SJCRH30 (cell line): ENCODE measurements around the gene IFNL4. TPM values are rescaled to one million over a fixed set of nuclear protein-coding genes. Genes with fewer than 3 reads are reported as not detected.
"Not testable (repeated sequence)": the region's sequence is repeated elsewhere in the genome, so short reads cannot be mapped to it uniquely, and the experiment has no call there.

Source experiments
- DNase-seq, 2 experiments: peaks; one replicate each; pipeline ENCODE4 v3.0.0-alpha.2; 2015 to 2020
- H3K27ac ChIP-seq: fragments of 250-450 bp; sonication (Bioruptor Pico); 2 replicates; pipeline ENCODE4 v1.5.1; 2020; ENCODE audit warnings: mild to moderate bottlenecking, moderate library complexity
- H3K27me3 ChIP-seq: fragments of 250-450 bp; sonication (Bioruptor Pico); 2 replicates; pipeline ENCODE4 v1.5.1; 2020; ENCODE audit warnings: mild to moderate bottlenecking, moderate library complexity
- H3K36me3 ChIP-seq: fragments of 250-450 bp; sonication (Bioruptor Pico); 2 replicates; pipeline ENCODE4 v1.5.1; 2020; ENCODE audit warnings: mild to moderate bottlenecking, moderate library complexity
- H3K4me1 ChIP-seq: fragments of 250-450 bp; sonication (Bioruptor Pico); 2 replicates; pipeline ENCODE4 v1.5.1; 2020; ENCODE audit warnings: mild to moderate bottlenecking, moderate library complexity
- H3K4me3 ChIP-seq: fragments of 250-450 bp; sonication (Bioruptor Pico); 2 replicates; pipeline ENCODE4 v1.5.1; 2020; ENCODE audit warnings: mild to moderate bottlenecking, moderate library complexity
- H3K9me3 ChIP-seq: fragments of 250-450 bp; sonication (Bioruptor Pico); replicated peaks from 2 replicates; pipeline ENCODE4 v1.5.1; 2020; ENCODE audit warnings: mild to moderate bottlenecking, moderate library complexity
- total RNA-seq: library from RNA; depleted of rRNA; stranded (reverse); fragments of >200 nt; shearing (Covaris generic); gene quantifications from 2 replicates; pipeline ENCODE4 v1.2.3, GENCODE V29; 2014

The IFNL4 gene
- total RNA-seq, 1 experiment from 2014 or later, result not detected

DNA sequence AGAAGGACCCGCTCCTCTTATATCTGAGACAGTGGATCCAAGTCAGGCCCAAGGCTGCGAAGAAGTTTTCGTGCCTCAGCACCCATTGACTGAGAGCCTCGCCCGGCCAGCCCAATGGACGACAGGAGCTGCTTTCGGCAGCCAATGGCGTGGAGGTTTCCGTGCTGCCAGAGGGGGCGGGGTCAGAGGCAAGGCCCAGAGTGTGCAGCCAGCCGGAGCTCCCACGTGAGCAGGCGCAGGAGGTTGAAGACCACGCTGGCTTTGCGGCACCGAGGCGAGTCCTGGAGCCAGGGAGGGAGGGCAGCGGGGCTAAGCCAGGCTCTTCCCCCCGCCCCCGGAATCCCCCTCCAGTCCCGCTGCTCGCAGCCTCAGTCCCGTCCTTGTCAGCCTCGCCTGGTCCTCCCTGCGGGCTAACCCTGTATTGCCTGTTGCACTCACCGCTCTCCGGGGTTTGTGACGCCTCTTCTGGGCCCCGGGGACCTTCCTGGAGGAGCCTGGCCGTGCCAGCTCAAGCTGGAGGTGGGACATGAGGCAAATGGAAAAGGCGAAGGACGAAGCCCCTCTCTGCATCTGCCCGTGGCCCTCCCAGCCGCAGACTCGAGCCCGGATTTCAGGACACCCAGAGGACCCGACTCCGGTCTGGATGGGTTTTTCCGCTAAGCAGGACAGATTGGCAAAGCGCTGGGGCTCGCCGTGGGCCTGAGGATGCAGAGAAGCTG is 1.5 kb downstream of the IFNL4 start:
- no peak for DNase-seq
- no peaks in the 10 kb centered on the region for H3K36me3 ChIP-seq
- H3K9me3 ChIP-seq, result no peaks in the 10 kb centered on the region; the same call in 1 of the 2 replicates
- no peak overlapping the region for H3K27ac ChIP-seq
- H3K4me3 ChIP-seq, result no peak overlapping the region
- H3K4me1 ChIP-seq, result no peaks in the 10 kb centered on the region
- no peaks in the 10 kb centered on the region; the same call in 1 of the 2 replicates for H3K27me3 ChIP-seq

DNA sequence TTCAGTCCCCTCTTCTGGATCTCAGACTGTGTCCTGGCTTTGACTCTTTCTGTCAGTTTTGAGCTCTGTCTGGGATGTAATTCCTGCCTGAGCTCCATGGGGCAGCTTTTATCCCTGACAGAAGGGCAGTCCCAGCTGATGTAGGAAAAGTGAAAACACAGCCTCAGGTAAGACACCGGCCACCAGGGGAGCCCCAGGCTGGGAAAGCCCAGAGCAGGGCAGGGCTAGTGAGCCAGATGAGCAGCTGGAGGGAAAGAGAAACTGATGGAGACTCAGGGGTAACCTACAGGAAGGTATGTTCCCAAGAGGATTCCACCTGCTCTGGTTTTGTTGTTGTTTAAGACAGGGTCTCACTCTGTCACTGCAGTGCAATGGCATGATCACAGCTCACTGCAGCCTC is 3.5 kb downstream of the IFNL4 start:
- DNase-seq, H3K4me1 ChIP-seq, H3K27ac ChIP-seq, H3K9me3 ChIP-seq, H3K36me3 ChIP-seq, H3K4me3 ChIP-seq, H3K27me3 ChIP-seq: not testable (repeated sequence)

DNA sequence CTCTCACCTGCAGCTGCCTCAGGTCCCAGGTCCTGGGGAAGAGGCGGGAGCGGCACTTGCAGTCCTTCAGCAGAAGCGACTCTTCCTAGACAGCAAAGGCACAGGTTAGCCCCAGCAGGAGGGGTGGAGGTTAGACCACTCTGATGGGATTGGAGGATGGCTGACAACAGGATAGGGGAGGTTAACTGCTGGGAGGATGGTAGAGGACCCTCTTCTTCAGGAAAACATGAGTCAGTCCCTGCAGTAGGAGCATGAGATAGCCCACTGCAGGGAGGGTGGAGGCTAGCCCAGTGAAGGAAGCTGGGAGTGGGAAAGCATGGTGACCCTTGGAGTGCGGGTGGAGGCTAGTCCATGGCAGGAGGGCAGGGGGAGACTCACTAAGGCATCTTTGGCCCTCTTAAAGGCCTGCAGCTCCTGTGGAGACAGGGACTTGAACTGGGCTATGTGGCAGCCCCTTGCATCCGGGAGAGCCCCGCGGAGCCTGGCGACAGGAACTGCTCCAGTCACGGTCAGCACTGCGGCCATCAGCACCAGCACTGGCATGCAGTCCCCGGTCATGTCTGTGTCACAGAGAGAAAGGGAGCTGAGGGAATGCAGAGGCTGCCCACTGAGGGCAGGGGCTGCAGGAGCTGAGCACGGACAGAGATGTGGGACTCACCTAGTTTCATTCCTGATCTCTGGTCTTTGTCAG is 4.1 kb downstream of the IFNL4 start, which contains the start of gene IFNL3:
Gene IFNL3, minus strand, starts transcription at position 597 of the 691 bp plus-strand sequence. Its CDS starts 39 bp downstream, at position 558.
- H3K4me1 ChIP-seq, H3K9me3 ChIP-seq, H3K27ac ChIP-seq, H3K27me3 ChIP-seq, DNase-seq, H3K36me3 ChIP-seq, H3K4me3 ChIP-seq: not testable (repeated sequence)

DNA sequence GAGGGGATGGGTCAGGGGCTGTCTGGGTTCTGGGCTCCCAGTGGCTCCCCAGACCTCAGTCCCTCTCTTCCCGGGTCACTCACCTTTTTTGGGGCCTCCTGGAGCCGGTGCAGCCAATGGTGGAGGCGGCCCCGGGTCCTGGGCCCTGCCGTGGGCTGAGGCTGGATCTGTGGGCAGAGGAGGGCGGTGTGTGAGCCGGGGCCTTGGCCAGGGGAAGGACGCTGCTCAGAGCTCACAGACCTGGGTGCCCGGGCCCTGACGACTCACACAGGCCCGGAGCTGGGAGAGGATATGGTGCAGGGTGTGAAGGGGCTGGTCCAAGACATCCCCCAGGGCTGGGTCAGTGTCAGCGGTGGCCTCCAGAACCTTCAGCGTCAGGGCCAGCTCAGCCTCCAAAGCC is 4.9 kb downstream of the IFNL4 start:
- H3K36me3 ChIP-seq, H3K27me3 ChIP-seq, H3K9me3 ChIP-seq, DNase-seq, H3K4me1 ChIP-seq, H3K4me3 ChIP-seq, H3K27ac ChIP-seq: not testable (repeated sequence)

DNA sequence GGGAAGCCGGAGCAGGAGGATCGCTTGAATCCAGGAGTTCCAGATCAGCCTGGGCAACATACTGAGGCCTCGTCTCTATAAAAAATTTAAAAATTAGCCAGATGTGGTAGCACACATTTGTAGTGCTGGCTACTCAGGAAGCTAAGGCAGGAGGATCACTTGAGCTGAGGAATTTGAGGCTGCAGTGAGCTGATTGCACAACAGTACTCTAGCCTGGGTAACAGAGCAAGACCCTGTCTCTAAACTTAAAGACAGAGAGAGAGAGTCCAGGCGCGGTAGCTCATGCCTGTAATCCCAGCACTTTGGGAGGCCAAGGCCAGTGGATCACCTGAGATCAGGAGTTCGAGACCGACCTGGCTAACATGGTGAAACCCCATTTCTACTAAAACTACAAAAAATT is 8.2 kb downstream of the IFNL4 start:
- Histone ChIP-seq H3K27me3 (no peaks in the 10 kb centered on the region; the same call in 1 of the 2 replicates), H3K27ac (no peak overlapping the region), H3K4me1 (no peaks in the 10 kb centered on the region), H3K36me3 (no peaks in the 10 kb centered on the region), H3K4me3 (no peak overlapping the region), H3K9me3 (no peaks in the 10 kb centered on the region)
- no peak for DNase-seq

DNA sequence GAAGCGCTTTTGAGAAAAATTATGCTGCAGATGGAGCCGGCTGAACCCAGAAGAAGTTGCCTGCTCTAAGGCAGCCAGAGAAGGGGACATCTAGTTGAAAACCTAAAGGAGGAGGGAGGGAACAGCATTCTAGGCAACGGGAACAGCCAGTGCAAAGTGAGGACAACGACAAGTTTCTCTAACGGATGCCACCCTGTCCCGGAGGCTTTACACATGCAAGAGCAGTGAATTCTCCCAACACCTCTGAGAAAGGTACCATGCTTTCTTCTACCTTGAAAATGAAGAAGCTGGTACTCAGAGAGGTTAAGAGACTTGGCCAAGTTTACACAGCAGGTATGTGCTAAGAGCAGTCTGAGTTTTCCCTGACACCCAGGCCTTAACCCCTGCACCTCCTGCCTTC is 9.7 kb downstream of the IFNL4 start:
- no peak for DNase-seq
- Histone ChIP-seq H3K27ac (no peak overlapping the region), H3K36me3 (no peaks in the 10 kb centered on the region), H3K9me3 (no peaks in the 10 kb centered on the region), H3K4me1 (no peaks in the 10 kb centered on the region), H3K4me3 (no peak overlapping the region), H3K27me3 (no peaks in the 10 kb centered on the region; the same call in 1 of the 2 replicates)

DNA sequence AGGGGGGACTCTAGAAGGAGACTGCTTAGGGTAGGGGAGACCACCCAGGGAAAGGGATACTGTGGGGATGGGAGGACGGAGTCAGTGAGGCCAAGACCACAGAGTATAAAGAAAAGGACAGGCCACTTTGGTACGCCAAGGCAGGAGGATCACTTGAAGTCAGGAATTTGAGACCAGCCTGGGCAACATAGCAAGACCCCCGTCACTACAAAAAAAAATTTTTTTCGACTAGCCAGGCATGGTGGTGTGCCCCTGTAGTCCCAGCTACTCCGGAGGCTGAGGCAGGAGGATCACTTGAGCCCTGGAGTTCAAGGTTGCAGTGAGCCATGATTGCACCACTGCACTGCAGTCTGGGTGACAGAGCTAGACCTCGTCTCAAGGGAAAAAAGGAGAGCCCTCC is 10.4 kb downstream of the IFNL4 start:
- H3K9me3 ChIP-seq, result no peaks in the 10 kb centered on the region
- no peak for DNase-seq

DNA sequence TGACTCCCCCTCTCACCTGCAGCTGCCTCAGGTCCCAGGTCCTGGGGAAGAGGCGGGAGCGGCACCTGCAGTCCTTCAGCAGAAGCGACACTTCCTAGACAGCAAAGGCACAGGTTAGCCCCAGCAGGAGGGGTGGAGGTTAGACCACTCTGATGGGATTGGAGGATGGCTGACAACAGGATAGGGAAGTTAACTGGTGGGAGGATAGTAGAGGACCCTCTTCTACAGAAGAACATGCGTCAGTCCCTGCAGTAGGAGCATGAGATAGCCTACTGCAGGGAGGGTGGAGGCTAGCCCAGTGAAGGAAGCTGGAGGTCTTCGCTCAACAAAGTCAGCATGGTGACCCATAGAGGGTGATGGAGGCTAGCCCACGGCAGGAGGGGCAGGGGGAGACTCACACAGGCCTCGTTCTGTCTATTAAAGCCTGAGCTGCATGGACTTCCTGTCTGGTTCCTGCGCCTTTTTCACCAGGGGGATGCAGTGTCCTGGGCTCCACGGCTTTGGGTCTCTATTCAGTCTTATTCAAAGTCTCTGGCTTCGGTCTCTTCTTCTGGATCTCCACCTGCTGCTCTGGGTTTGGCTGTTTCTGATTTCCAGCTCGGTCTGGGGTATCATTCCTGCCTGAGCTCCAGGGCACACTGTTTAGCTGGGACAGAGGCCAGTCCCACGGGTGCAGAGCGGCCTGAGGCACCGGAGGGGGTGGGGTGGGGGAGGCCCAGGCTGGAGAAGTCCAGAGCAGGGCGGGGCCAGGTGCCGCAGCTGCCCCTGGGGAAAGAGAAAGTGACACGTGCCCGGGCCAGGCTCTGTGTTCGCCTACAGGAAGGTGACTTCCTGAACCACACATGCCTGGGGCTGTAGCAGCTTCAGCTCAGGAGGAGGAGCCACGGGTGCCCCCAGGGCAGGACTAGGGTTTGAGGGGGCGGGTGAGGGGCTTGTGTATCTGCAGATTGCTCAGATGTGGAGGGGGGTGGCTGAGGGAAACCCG is 11.2 kb downstream of the IFNL4 start:
- Histone ChIP-seq H3K27ac (no peak overlapping the region), H3K9me3 (no peaks in the 10 kb centered on the region), H3K4me1 (no peaks in the 10 kb centered on the region), H3K4me3 (no peak overlapping the region), H3K36me3 (no peaks in the 10 kb centered on the region), H3K27me3 (no peaks in the 10 kb centered on the region; the same call in 1 of the 2 replicates)
- peak; percentile 48 to 49 for DNase-seq

More for the DNA sequence above, 10.4 kb downstream of the IFNL4 start:
- Histone ChIP-seq H3K4me1 (no peaks in the 10 kb centered on the region), H3K4me3 (no peak overlapping the region), H3K27me3 (no peaks in the 10 kb centered on the region; the same call in 1 of the 2 replicates), H3K27ac (no peak overlapping the region), H3K36me3 (no peaks in the 10 kb centered on the region)

DNA sequence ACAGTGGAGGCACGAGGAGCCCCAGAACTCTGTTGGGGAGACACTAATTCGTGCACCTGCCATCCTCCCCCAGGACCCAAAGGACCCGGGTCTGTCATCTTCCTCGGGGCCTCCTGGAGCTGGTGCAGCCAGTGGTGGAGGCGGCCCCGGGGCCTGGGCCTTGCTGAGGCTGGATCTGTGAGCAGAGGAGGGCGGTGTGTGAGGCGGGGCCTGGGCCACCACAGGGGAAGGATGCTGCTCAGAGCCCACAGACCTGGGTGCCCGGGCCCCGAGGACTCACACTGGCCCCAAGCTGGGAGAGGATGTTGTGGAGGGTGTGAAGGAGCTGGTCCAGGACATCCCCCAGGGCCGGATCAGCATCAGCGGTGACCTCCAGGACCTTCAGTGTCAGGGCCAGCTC is 12.1 kb downstream of the IFNL4 start:
- Histone ChIP-seq H3K4me3 (no peak overlapping the region), H3K9me3 (no peaks in the 10 kb centered on the region), H3K36me3 (no peaks in the 10 kb centered on the region), H3K4me1 (no peaks in the 10 kb centered on the region), H3K27ac (no peak overlapping the region), H3K27me3 (no peaks in the 10 kb centered on the region; the same call in 1 of the 2 replicates)
- no peak for DNase-seq

DNA sequence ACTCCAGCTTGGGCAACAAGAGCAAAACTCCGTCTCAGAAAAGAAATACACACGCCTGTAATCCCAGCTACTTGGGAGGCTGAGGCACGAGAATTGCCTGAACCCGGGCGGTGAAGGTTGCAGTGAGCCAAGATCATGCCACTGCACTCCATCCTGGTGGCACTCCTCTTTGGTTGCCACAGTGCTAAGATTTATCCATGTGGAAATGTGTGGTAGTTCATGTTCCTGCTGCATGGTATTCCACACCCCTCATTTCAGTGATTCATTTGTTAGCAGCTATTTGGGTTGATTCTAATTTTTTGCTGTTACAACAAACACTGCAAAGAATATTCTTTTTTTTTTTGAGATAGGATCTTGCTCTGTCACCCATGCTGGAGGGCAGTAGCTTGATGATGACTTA is 15.9 kb downstream of the IFNL4 start:
- H3K27ac ChIP-seq, result no peak overlapping the region
- H3K27me3 ChIP-seq, result no peaks in the 10 kb centered on the region; the same call in 1 of the 2 replicates
- H3K36me3 ChIP-seq, result no peaks in the 10 kb centered on the region
- H3K4me3 ChIP-seq, result no peak overlapping the region
- no peak for DNase-seq
- no peaks in the 10 kb centered on the region for H3K9me3 ChIP-seq
- no peaks in the 10 kb centered on the region for H3K4me1 ChIP-seq

DNA sequence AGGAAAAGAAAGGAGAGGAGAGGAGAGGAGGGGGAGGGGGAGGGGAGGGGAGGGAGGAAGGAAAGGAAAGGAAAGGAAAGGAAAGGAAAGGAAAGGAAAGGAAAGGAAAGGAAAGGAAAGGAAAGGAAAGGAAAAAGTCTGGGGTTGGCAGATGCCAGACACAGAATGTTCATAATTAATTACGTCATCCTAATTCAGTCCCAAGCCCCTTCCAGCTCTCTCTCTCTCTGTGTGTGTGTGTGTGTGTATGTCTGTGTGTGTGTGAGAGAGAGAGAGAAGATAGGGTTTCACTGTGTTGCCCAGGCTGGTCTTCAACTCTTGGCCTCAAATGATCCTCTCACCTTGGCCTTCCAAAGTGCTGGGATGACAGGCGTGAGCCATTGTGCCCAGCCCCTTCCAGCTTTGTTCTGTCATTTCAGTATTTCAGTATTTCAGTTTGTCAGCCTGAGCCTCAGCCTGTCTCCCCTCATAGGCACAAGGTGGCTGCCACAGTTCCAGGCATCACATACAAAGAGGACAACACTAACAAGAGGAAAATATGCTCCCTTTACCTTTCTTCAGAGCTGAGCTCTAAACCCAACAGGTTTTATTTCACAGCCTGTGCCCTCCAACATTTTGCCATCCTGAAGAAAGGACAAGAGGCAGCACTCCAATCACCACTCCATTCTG is 18.4 kb downstream of the IFNL4 start:
- Histone ChIP-seq H3K27me3 (no peaks in the 10 kb centered on the region; the same call in 1 of the 2 replicates), H3K4me1 (no peaks in the 10 kb centered on the region), H3K4me3 (no peak overlapping the region), H3K36me3 (no peaks in the 10 kb centered on the region), H3K9me3 (no peaks in the 10 kb centered on the region), H3K27ac (no peak overlapping the region)
- no peak for DNase-seq

DNA sequence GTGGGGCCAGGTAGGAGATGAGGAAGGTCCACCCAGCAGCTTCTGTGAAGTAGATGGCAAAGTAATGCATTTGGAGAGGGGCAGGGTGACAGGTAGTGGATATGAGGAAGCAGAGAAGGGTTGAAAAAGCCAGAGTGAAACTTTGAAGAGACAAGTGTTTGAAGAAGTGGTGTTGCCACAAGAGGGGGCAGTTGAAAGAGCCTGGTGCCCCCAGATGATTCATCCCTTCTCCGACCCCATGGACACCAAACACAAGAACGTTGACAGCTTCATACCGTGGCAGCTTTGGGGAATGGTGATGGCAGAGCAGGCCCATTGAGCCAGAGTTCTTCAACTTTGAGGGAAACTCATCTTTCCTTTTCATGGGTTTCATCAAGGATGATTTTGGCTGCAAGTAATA is 23.7 kb downstream of the IFNL4 start:
- DNase-seq, result no peak
- Histone ChIP-seq H3K27ac (no peak overlapping the region), H3K36me3 (no peaks in the 10 kb centered on the region), H3K4me3 (no peak overlapping the region), H3K27me3 (no peaks in the 10 kb centered on the region), H3K4me1 (no peaks in the 10 kb centered on the region), H3K9me3 (no peaks in the 10 kb centered on the region)

DNA sequence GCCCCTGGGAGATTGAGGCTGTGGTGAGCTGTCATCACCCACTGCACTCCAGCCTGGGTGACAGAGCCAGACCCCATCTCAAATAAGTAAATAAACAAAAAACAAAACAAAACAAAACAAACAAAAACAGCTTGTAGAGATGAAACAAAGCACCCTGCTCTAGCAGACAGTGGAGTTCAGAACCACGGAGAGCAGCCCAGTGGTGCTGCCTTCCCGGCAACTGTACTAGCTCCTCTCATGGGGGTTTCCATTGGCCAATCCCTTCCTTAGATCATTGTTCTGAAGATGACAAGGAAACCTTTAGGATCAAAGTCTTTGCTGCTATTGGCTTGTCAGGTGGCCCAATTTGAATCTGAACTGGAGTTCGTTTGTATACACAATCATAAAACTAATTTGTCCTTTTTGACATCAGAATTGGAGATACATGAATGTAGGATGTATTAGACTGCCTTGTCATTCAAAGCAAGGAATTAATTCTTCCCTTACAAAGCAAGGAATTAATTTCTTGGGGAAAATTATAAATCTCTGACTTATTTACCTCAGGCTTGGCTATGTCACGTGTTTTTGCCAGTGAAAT is 24.9 kb downstream of the IFNL4 start:
- Histone ChIP-seq H3K9me3 (no peaks in the 10 kb centered on the region), H3K27ac (no peak overlapping the region), H3K27me3 (no peaks in the 10 kb centered on the region), H3K36me3 (no peaks in the 10 kb centered on the region), H3K4me3 (no peak overlapping the region), H3K4me1 (no peaks in the 10 kb centered on the region)
- DNase-seq, result peak; percentile 34 to 54

DNA sequence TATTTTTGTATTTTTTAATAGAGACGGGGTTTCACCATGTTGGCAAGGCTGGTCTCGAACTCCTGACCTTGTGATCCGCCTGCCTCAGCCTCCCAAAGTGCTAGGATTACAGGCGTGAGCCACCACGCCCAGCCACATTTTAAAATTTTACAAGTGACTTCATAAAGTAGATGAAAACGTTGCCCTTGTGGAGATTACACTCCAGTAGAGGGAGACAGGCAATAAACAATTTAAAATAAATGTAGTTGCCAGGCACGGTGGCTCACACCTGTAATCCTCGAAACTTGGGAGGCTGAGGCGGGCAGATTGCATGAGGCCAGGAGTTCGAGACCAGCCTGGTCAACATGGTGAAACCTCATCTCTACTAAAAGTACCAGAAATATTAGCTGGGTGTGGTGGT is 29.5 kb downstream of the IFNL4 start:
- H3K27me3 ChIP-seq, H3K4me1 ChIP-seq, H3K4me3 ChIP-seq, DNase-seq, H3K27ac ChIP-seq, H3K36me3 ChIP-seq, H3K9me3 ChIP-seq: not testable (repeated sequence)
